IgD-negative memory B cell (primary cell): ENCODE measurements around the gene ARMH1. TPM values are rescaled to one million over a fixed set of nuclear protein-coding genes. Genes with fewer than 3 reads are reported as not detected.
"Not testable (repeated sequence)": the region's sequence is repeated elsewhere in the genome, so short reads cannot be mapped to it uniquely, and the experiment has no call there.

Experiments used
- H3K27ac Mint-ChIP-seq, 3 donors: one replicate each; pipeline ENCODE4 v1.8.0; 2020 to 2022; ENCODE audit warnings: mild to moderate bottlenecking in 3 of 3, mixed read lengths in 3 of 3, moderate library complexity in 1 of 3
- H3K27me3 Mint-ChIP-seq: one replicate; pipeline ENCODE4 v1.8.0; 2021; ENCODE audit warnings: mixed read lengths
- H3K36me3 Mint-ChIP-seq: one replicate; pipeline ENCODE4 v1.8.0; 2020; ENCODE audit warnings: mild to moderate bottlenecking, mixed read lengths
- H3K4me1 Mint-ChIP-seq, 3 donors: one replicate each; pipeline ENCODE4 v1.8.0; 2020 to 2022; ENCODE audit warnings: mixed read lengths in 3 of 3, mild to moderate bottlenecking in 1 of 3
- H3K4me3 Mint-ChIP-seq, 4 donors: one replicate each; pipeline ENCODE4 v1.8.0; 2020 to 2022; ENCODE audit warnings: mild to moderate bottlenecking in 4 of 4, mixed read lengths in 4 of 4, moderate library complexity in 3 of 4
- H3K9me3 Mint-ChIP-seq, 3 donors: one replicate each; pipeline ENCODE4 v1.8.0; 2020 to 2021; ENCODE audit warnings: mixed read lengths in 3 of 3, mild to moderate bottlenecking in 1 of 3
- polyA plus RNA-seq: library from polyadenylated mRNA; unstranded; fragments of 300-500 nt; fragmentation: Illumina TruSeq; gene quantifications from one replicate; pipeline ENCODE4 v1.2.3, GENCODE V29; 2021

Gene ARMH1
- polyA plus RNA-seq, 1 donor from 2014 or later, result 5.6 TPM

- Mint-ChIP-seq H3K4me3 (no peak overlapping the region), H3K27ac (no peak overlapping the region), H3K9me3 (no peaks in the 10 kb centered on the region), H3K36me3 (peaks cover 2% of the 10 kb centered on the region), H3K27me3 (no peaks in the 10 kb centered on the region), H3K4me1 (peaks cover 5 to 9% (median 7%) of the 10 kb centered on the region in 3 donors)
These were observed 14.9 kb downstream of the ARMH1 start for GRCh38 chr1:44689447-44689765.

DNA sequence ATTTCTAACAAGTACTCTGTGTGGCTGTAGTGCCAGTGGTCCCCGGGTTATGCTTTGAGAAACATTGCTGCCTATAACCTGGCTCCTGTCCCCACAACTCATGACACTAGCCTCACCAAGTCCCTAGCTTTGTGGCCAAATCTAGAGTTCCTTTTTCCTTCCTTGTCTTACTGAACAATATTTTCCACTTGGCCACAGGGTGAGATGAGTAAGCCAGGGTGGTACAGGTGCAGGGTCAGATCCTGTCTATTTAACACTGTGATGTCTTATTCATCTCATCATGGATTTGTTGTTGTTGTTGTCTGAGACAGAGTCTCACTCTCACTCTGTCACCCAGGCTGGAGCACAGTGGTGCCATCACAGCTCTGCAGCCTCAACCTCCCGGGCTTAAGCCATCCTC is 18.6 kb downstream of the ARMH1 start:
- H3K27me3 Mint-ChIP-seq, result no peaks in the 10 kb centered on the region
- H3K27ac Mint-ChIP-seq, result no peak overlapping the region

GRCh38 chr1:44693900-44694299 is 19.4 kb downstream of the ARMH1 start:
- Mint-ChIP-seq H3K27ac (no peak overlapping the region), H3K36me3 (peaks cover 2% of the 10 kb centered on the region), H3K27me3 (no peaks in the 10 kb centered on the region), H3K9me3 (no peaks in the 10 kb centered on the region), H3K4me1 (peaks cover 32 to 40% (median 37%) of the 10 kb centered on the region in 3 donors), H3K4me3 (no peak overlapping the region)

More for the DNA sequence above, 18.6 kb downstream of the ARMH1 start:
- Mint-ChIP-seq H3K9me3 (no peaks in the 10 kb centered on the region), H3K4me3 (no peak overlapping the region), H3K4me1 (peaks cover 28 to 37% (median 35%) of the 10 kb centered on the region in 3 donors), H3K36me3 (peaks cover 2% of the 10 kb centered on the region)

DNA sequence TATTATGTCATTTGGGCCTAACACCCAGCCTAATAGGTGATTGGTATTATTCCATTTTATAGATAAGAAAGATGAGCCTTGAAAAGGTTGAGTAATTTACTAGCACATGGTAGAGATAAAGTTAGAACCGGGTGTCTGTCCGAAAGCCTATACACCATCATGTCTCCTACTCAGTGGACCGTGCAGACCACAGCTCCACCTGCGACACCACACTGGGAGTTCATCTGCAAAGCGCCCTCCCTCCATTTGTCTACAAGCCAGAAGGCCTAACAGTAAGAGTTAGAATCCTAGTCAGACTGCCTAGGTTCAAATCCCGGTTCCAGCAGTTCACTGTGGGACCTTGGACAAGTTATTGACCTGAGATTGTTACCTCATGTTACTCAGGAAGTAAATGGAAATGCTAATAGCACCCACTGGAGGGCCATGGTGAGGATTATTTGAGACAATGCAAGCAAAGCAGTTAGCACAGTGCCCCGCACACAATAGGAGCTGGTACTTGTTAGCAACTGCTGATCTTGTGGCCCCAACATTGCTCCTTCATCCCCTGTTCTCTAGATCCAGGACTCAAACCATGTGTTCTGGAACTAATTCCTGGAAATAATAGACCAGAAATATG is 20.5 kb downstream of the ARMH1 start:
- H3K27ac Mint-ChIP-seq, result peak overlapping the region in 2 of 3 donors; percentile 20 to 53
- peak overlapping the region in 1 of 4 donors; percentile 6 for H3K4me3 Mint-ChIP-seq
- peaks cover 32 to 40% (median 37%) of the 10 kb centered on the region in 3 donors for H3K4me1 Mint-ChIP-seq
- peaks cover 2% of the 10 kb centered on the region for H3K36me3 Mint-ChIP-seq
- H3K27me3 Mint-ChIP-seq, result no peaks in the 10 kb centered on the region
- H3K9me3 Mint-ChIP-seq, result no peaks in the 10 kb centered on the region

DNA sequence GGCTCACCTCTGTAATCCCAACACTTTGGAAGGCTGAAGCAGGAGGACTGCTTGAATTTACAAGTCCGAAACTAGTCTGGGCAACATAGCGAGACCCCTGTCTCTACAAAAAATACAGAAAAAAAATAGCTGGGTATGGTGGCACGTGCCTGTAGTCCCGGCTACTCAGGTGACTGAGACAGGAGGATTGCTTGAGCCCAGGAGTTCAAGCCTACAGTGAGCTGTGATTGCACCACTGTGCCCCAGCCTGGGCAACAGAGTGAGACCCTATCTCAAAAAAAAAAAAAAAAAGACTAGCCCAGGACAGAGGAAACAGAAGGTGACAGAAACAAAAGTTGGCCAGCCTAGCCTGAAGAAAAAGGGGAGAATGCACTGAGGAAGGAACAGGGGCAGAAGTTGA is 21.2 kb downstream of the ARMH1 start:
- Mint-ChIP-seq H3K4me1 (peaks cover 32 to 40% (median 37%) of the 10 kb centered on the region in 3 donors), H3K9me3 (no peaks in the 10 kb centered on the region), H3K4me3 (peak overlapping the region in 1 of 4 donors; percentile 41), H3K27me3 (no peaks in the 10 kb centered on the region), H3K27ac (peak overlapping the region; percentile 20 to 87 (median 81)), H3K36me3 (peaks cover 2% of the 10 kb centered on the region)

GRCh38 chr1:44696101-44696500 is 21.6 kb downstream of the ARMH1 start:
- peaks cover 32 to 40% (median 37%) of the 10 kb centered on the region in 3 donors for H3K4me1 Mint-ChIP-seq
- no peak overlapping the region for H3K4me3 Mint-ChIP-seq

DNA sequence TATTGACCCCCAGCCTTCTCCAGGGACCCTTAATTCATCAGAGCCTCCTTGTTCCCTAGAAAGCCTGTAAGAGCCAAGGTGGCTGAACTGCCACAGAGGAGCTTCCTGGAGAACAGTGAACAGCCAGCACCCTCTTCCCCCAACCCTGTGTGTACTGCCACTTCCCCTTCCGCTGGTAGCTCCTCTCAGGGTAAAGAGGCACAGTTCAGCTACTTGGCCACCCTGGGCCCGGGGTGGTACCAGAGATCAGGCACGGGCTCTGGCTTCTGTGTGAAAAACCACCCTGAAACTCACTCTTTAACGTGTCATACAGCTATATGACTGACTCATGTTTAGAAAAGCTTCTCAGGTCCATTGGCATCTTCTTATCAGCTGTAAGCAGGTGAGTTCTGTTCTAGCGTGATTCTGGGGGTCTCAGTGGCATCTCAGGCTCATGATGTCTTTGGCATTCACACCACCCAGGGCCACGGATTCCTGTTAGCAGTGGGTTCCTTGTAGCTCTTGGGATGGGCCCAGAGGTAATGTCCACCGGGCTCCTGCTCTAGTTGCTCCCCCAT is 22.4 kb downstream of the ARMH1 start:
- Mint-ChIP-seq H3K27ac (peak overlapping the region; percentile 43 to 73 (median 67)), H3K4me1 (peaks cover 32 to 40% (median 37%) of the 10 kb centered on the region in 3 donors), H3K4me3 (peak overlapping the region; percentile 33 to 92 (median 62)), H3K27me3 (no peaks in the 10 kb centered on the region), H3K36me3 (no peaks in the 10 kb centered on the region), H3K9me3 (no peaks in the 10 kb centered on the region)

More at GRCh38 chr1:44696101-44696500, 21.6 kb downstream of the ARMH1 start:
- Mint-ChIP-seq H3K36me3 (peaks cover 2% of the 10 kb centered on the region), H3K27ac (peak overlapping the region in 2 of 3 donors; percentile 73 to 81), H3K27me3 (no peaks in the 10 kb centered on the region), H3K9me3 (no peaks in the 10 kb centered on the region)

DNA sequence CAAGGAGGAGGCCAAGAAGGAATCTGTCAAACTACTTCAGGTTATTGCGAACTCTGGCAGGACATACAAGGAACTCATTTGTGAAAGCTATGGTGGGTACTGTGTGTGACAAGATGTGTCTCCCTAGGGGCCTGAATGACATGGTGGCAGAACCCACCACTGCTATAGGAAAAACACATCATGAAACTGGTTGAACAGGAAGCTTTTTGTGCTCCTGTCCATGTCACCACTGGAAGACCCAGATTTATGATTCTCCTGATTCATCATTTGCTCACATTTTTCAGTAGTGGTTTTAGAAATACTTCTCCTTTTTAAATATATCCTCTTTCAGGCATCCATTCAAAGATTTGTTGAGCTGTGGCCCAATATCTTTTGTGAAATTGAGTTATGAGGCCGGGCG is 23.6 kb downstream of the ARMH1 start:
- no peaks in the 10 kb centered on the region for H3K27me3 Mint-ChIP-seq
- H3K4me3 Mint-ChIP-seq, result peak overlapping the region in 3 of 4 donors; percentile 2 to 46 (median 6)
- peaks cover 35 to 41% (median 37%) of the 10 kb centered on the region in 3 donors for H3K4me1 Mint-ChIP-seq
- peaks cover 2% of the 10 kb centered on the region for H3K36me3 Mint-ChIP-seq
- no peaks in the 10 kb centered on the region for H3K9me3 Mint-ChIP-seq
- peak overlapping the region in 2 of 3 donors; percentile 40 to 67 for H3K27ac Mint-ChIP-seq

DNA sequence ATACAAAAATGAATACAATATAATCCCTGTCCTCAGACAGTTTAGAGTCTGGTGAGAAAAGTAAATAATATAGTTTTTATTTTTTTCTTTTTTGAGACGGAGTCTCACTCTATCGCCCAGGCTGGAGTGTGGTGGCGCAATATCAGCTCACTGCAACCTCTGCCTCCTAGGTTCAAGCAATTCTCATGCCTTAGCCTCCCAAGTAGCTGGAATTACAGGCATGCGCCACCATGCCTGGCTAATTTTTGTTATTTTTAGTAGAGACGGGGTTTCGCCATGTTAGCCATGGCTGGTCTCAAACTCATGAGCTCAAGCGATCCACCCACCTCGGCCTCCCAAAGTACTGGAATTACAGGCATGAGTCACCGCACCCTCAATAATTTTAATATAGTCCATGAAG is 24.9 kb downstream of the ARMH1 start:
- H3K27me3 Mint-ChIP-seq, H3K9me3 Mint-ChIP-seq, H3K36me3 Mint-ChIP-seq, H3K27ac Mint-ChIP-seq, H3K4me3 Mint-ChIP-seq: not testable (repeated sequence)
- peaks cover 35 to 39% (median 35%) of the 10 kb centered on the region in 3 donors for H3K4me1 Mint-ChIP-seq

- Mint-ChIP-seq H3K4me3 (no peak overlapping the region), H3K27me3 (no peaks in the 10 kb centered on the region), H3K4me1 (peaks cover 25 to 29% (median 26%) of the 10 kb centered on the region in 3 donors), H3K9me3 (no peaks in the 10 kb centered on the region), H3K27ac (no peak overlapping the region), H3K36me3 (peaks cover 2% of the 10 kb centered on the region)
These were observed 26.1 kb downstream of the ARMH1 start for GRCh38 chr1:44700573-44700972.

DNA sequence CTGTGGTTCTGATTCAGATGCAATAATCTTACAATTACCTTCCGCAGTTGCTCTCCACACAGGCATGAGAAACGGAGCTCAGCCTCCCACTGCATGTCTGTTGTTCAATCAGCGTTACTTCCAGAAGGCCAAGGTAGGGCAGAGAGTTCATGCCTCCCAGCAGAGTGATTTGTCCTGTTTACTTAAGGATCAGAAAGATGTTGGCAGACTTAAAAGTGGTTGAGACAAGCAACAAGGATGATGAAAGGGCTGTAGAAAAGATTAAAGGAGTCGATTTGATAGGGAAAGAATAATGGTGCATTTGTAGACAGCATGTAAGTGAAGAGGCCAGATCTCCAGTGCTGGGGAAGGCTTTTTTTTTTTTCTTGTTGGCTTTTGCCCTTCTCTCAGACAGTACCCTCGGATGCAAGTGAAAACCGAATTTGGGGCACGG is 26.6 kb downstream of the ARMH1 start:
- Mint-ChIP-seq H3K36me3 (peaks cover 2% of the 10 kb centered on the region), H3K27me3 (no peaks in the 10 kb centered on the region), H3K4me1 (peaks cover 22 to 26% (median 25%) of the 10 kb centered on the region in 3 donors), H3K4me3 (no peak overlapping the region), H3K27ac (no peak overlapping the region), H3K9me3 (no peaks in the 10 kb centered on the region)

DNA sequence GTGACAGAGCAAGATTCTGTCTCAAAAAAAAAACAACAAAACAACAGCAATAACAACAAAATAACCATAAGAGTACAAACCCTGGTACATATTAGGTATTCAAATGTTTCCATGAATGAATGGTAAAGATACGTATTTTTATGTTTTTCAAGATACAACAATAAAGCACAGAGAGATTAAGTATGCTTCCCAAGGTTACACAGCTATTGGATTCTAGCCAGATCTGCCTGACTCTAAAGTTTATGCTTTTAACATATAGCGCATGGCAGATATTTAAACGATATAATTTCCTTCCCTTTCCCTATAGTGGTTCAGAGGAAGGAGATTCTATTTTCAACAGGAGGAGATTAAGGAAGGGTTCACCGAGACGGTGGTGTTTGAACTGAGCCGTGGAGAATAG is 31.0 kb downstream of the ARMH1 start:
- H3K27me3 Mint-ChIP-seq, result no peaks in the 10 kb centered on the region
- no peaks in the 10 kb centered on the region for H3K9me3 Mint-ChIP-seq
- peaks cover 8 to 15% (median 11%) of the 10 kb centered on the region in 3 donors for H3K4me1 Mint-ChIP-seq
- H3K27ac Mint-ChIP-seq, result no peak overlapping the region
- H3K36me3 Mint-ChIP-seq, result peaks cover 4% of the 10 kb centered on the region
- no peak overlapping the region for H3K4me3 Mint-ChIP-seq

GRCh38 chr1:44705938-44706337 is 31.4 kb downstream of the ARMH1 start:
- peaks cover 4% of the 10 kb centered on the region for H3K36me3 Mint-ChIP-seq
- no peaks in the 10 kb centered on the region for H3K27me3 Mint-ChIP-seq
- no peaks in the 10 kb centered on the region for H3K9me3 Mint-ChIP-seq
- no peak overlapping the region for H3K27ac Mint-ChIP-seq
- peaks cover 8 to 15% (median 11%) of the 10 kb centered on the region in 3 donors for H3K4me1 Mint-ChIP-seq
- no peak overlapping the region for H3K4me3 Mint-ChIP-seq

- Mint-ChIP-seq H3K4me1 (peaks cover 11 to 20% (median 17%) of the 10 kb centered on the region in 3 donors), H3K27me3 (no peaks in the 10 kb centered on the region), H3K36me3 (peaks cover 4% of the 10 kb centered on the region), H3K9me3 (no peaks in the 10 kb centered on the region), H3K4me3 (no peak overlapping the region), H3K27ac (no peak overlapping the region)
These were observed 32.8 kb downstream of the ARMH1 start for GRCh38 chr1:44707112-44707881.
